Sigmoid colon (tissue), 7 donors: ENCODE results near the gene ADGRG6. TPM values are rescaled to one million over a fixed set of nuclear protein-coding genes. Genes with fewer than 3 reads are reported as not detected.
A peak's percentile ranks its signal among the peaks of the same experiment; 100 is the strongest.

Experiments
- DNase-seq: peaks from one replicate; pipeline ENCODE4 v3.0.0-alpha.2; 2019
- H3K27ac ChIP-seq, 4 donors: fragments of 200-600 bp; sonication (generic); one replicate each; pipeline ENCODE4 v1.5.1; 2016 to 2019; ENCODE audit warnings: mild to moderate bottlenecking in 1 of 4
- H3K27me3 ChIP-seq, 3 donors: fragments of 200-600 bp; sonication (generic); one replicate each; pipeline ENCODE4 v1.5.1; 2019; ENCODE audit warnings: mild to moderate bottlenecking in 1 of 3
- H3K36me3 ChIP-seq, 4 donors: fragments of 200-600 bp; sonication (generic); one replicate each; pipeline ENCODE4 v1.5.1; 2016 to 2019
- H3K4me1 ChIP-seq, 4 donors: fragments of 200-600 bp; sonication (generic); one replicate each; pipeline ENCODE4 v1.5.1; 2017 to 2019
- H3K4me3 ChIP-seq, 4 donors: fragments of 200-600 bp; sonication (generic); one replicate each; pipeline ENCODE4 v1.5.1; 2017 to 2019; ENCODE audit warnings: mild to moderate bottlenecking in 2 of 4, moderate library complexity in 1 of 4
- H3K9me3 ChIP-seq, 4 donors: fragments of 200-600 bp in 3 of 4; sonication (generic) in 3 of 4; one replicate each; pipeline versions ENCODE4 v1.5.1 to v1.6.1; 2013 to 2019
- EP300 ChIP-seq, 4 donors: sonication (generic); formaldehyde crosslinking; IDR thresholded peaks; one replicate each; pipeline ENCODE4 v1.6.1; 2017; ENCODE audit warnings: antibody characterized with exemption in 4 of 4
- POLR2A ChIP-seq, 2 donors: fragments of 450-650 bp; IDR thresholded peaks; one replicate each; pipeline ENCODE4 v1.6.1; 2016; ENCODE audit warnings: antibody characterized with exemption in 2 of 2, mild to moderate bottlenecking in 2 of 2, moderate library complexity in 2 of 2
- POLR2AphosphoS5 ChIP-seq, 4 donors: sonication (generic); formaldehyde crosslinking; IDR thresholded peaks; one replicate each; pipeline ENCODE4 v1.6.1; 2017; ENCODE audit warnings: antibody characterized with exemption in 4 of 4
- WGBS, 2 donors: extraction: QIAGEN DNeasy Blood & Tissue Kit; methylation state at CpG; one replicate each; pipeline ENCODE4 v1.1.7; 2013; 5-methylcytosine and 5-hydroxymethylcytosine counted together
- intact Hi-C: fragments of 100-400 bp; cut with DNase I; formaldehyde crosslinking; loops from one replicate; pipeline ENCODE4 v1.15.1; 2023
- polyA plus RNA-seq, 3 donors: library from polyadenylated mRNA; stranded (reverse); fragments of 200-250 nt; gene quantifications; one replicate each; pipeline ENCODE4 v1.2.3, GENCODE V29; 2013
- total RNA-seq, 4 donors: library from RNA; depleted of rRNA; stranded (reverse); fragments of >200 nt; gene quantifications; one replicate each; pipeline ENCODE4 v1.1.0, GENCODE V29; 2016
- TF ChIP-seq, protein P1 (sequence below), 4 experiments: fragments of 450-650 bp in 3 of 4; fragments of 200-600 bp in 1 of 4; IDR thresholded peaks; one replicate each; pipeline ENCODE4 v1.5.1; 2016 to 2019; ENCODE audit warnings: antibody characterized with exemption in 4 of 4, mild to moderate bottlenecking in 3 of 4, moderate library complexity in 2 of 4
- donor health status: healthy with polysubstance abuse.
- donor health status: Bipolar disorder and iron deficiency.
- donor health status: healthy.

The ADGRG6 gene
- total and polyA plus RNA-seq, 7 donors, result 0.60 to 17.6 (median 12.6) TPM

- intact Hi-C loops, result no loop called here
- Histone ChIP-seq H3K4me1 (no peaks in the 10 kb centered on the region), H3K27ac (no peak overlapping the region), H3K9me3 (no peaks in the 10 kb centered on the region), H3K4me3 (no peak overlapping the region), H3K27me3 (no peaks in the 10 kb centered on the region), H3K36me3 (no peaks in the 10 kb centered on the region)
- DNase-seq, result no peak
- no peak for TF ChIP-seq POLR2A (IDR thresholded peaks at IDR 0.05)
- no peak for TF ChIP-seq POLR2AphosphoS5 (IDR thresholded peaks at IDR 0.05)
- no peak for TF ChIP-seq EP300 (IDR thresholded peaks at IDR 0.05)
- TF ChIP-seq, protein P1, sequence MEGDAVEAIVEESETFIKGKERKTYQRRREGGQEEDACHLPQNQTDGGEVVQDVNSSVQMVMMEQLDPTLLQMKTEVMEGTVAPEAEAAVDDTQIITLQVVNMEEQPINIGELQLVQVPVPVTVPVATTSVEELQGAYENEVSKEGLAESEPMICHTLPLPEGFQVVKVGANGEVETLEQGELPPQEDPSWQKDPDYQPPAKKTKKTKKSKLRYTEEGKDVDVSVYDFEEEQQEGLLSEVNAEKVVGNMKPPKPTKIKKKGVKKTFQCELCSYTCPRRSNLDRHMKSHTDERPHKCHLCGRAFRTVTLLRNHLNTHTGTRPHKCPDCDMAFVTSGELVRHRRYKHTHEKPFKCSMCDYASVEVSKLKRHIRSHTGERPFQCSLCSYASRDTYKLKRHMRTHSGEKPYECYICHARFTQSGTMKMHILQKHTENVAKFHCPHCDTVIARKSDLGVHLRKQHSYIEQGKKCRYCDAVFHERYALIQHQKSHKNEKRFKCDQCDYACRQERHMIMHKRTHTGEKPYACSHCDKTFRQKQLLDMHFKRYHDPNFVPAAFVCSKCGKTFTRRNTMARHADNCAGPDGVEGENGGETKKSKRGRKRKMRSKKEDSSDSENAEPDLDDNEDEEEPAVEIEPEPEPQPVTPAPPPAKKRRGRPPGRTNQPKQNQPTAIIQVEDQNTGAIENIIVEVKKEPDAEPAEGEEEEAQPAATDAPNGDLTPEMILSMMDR (IDR thresholded peaks at IDR 0.05), result no peak
- 96 to 99% methylated on average over 1 of the region's 1 CpG for WGBS, 2 donors
Measured at GRCh38 chr6:142350309-142350708, 48.5 kb downstream of the ADGRG6 start.

DNA sequence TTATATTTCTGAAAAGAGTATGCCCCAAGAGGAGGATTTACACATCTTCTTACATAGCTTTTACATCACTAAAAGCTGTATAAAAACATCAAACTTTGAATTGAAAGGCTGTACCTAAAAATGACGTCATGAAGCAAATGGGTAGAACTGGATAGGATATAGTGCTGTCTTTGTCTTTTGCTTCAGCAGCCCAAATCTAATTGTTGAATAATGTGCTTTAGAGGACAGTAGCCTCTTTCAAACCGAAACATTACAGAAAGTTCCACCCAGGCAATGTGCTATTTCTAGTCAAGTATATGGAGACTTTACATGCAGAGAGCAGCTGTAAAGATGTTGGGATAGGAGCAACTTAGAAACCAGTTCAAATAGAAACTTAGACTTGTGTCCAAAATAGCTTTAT lies 51.9 kb downstream of the ADGRG6 start:
- H3K9me3 ChIP-seq, result no peaks in the 10 kb centered on the region
- no peaks in the 10 kb centered on the region for H3K36me3 ChIP-seq
- 77 to 87% methylated on average over 2 of the region's 2 CpGs for WGBS, 2 donors
- intact Hi-C loops, result no loop called here
- H3K4me3 ChIP-seq, result no peak overlapping the region
- no peaks in the 10 kb centered on the region for H3K27me3 ChIP-seq
- peak overlapping the region in 1 of 4 donors; percentile 26 for H3K27ac ChIP-seq
- no peak for DNase-seq
- H3K4me1 ChIP-seq, result no peaks in the 10 kb centered on the region
- no peak for TF ChIP-seq EP300 (IDR thresholded peaks at IDR 0.05)
- TF ChIP-seq POLR2AphosphoS5 (IDR thresholded peaks at IDR 0.05), result peak in 1 of 4 donors; percentile 26
- TF ChIP-seq POLR2A (IDR thresholded peaks at IDR 0.05), result no peak
- TF ChIP-seq, protein P1 (IDR thresholded peaks at IDR 0.05), result no peak

GRCh38 chr6:142354650-142355049 lies 52.8 kb downstream of the ADGRG6 start:
- no peak for TF ChIP-seq EP300 (IDR thresholded peaks at IDR 0.05)
- no peak for DNase-seq
- no peaks in the 10 kb centered on the region for H3K9me3 ChIP-seq
- 77 to 91% methylated on average over 3 of the region's 3 CpGs for WGBS, 2 donors
- no peaks in the 10 kb centered on the region for H3K36me3 ChIP-seq
- no peaks in the 10 kb centered on the region for H3K4me1 ChIP-seq
- H3K27ac ChIP-seq, result no peak overlapping the region
- intact Hi-C loops, result no loop called here
- no peaks in the 10 kb centered on the region for H3K27me3 ChIP-seq
- no peak overlapping the region for H3K4me3 ChIP-seq

DNA sequence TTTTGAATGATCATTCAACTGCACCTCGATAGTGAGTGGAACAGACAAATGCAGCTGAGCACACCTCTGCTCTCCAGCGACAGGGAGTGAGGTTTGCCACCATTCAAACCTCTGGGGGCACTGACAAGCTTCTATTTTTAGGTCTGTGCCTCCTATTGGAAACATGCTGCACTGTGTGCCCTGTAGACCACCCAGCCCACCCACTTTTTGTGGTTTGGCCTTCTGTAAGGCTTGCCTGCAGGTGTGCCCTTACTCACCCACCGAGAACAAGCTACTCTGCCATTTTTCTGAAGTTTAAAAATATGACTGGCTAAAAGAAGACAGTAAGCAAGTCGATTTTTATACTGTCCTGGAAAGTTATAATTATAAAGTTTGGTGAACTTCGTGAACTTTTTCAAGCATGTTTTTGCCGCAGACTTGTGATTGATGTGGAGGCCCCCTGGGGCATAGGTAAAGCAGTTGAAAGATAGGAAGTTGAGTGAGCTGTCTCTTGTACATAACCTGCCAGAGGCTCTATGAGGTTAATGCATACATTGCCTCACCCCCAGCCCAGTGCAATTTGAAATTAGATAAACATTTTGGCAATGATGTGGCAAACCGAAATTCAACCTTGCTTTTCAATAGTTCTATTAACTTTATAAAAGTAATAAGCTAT lies 53.8 kb downstream of the ADGRG6 start:
- TF ChIP-seq POLR2AphosphoS5 (IDR thresholded peaks at IDR 0.05) (no peak), POLR2A (IDR thresholded peaks at IDR 0.05) (no peak), EP300 (IDR thresholded peaks at IDR 0.05) (no peak)
- TF ChIP-seq, protein P1 (IDR thresholded peaks at IDR 0.05), result no peak
- DNase-seq, result no peak
- WGBS, 2 donors, result 39 to 72% methylated on average over 7 of the region's 7 CpGs
- no peaks in the 10 kb centered on the region for H3K9me3 ChIP-seq
- intact Hi-C loops, result no loop called here
- no peaks in the 10 kb centered on the region for H3K27me3 ChIP-seq
- no peaks in the 10 kb centered on the region for H3K4me1 ChIP-seq
- H3K27ac ChIP-seq, result no peak overlapping the region
- no peaks in the 10 kb centered on the region for H3K36me3 ChIP-seq
- H3K4me3 ChIP-seq, result no peak overlapping the region

GRCh38 chr6:142356201-142356883 lies 54.5 kb downstream of the ADGRG6 start:
- WGBS, 2 donors, result 55 to 66% methylated on average over 5 of the region's 5 CpGs
- H3K36me3 ChIP-seq, result no peaks in the 10 kb centered on the region
- H3K4me1 ChIP-seq, result no peaks in the 10 kb centered on the region
- no peak overlapping the region for H3K4me3 ChIP-seq
- DNase-seq, result no peak
- no peaks in the 10 kb centered on the region for H3K9me3 ChIP-seq
- H3K27ac ChIP-seq, result no peak overlapping the region
- no peaks in the 10 kb centered on the region for H3K27me3 ChIP-seq
- intact Hi-C loops, result no loop called here
- TF ChIP-seq POLR2AphosphoS5 (IDR thresholded peaks at IDR 0.05), result peak in 1 of 4 donors; percentile 22
- no peak for TF ChIP-seq EP300 (IDR thresholded peaks at IDR 0.05)
- TF ChIP-seq, protein P1 (IDR thresholded peaks at IDR 0.05), result no peak
- TF ChIP-seq POLR2A (IDR thresholded peaks at IDR 0.05), result no peak
